Mammary epithelial cell (primary cell): ENCODE measurements around the gene INSM2.

Source experiments
- EZH2 ChIP-seq: IDR thresholded peaks from 2 replicates; pipeline ENCODE4 v1.6.1; 2012; ENCODE audit warnings: low read length, inconsistent platforms, borderline replicate concordance
- TF ChIP-seq, protein P1 (sequence below), 2 donors: IDR thresholded peaks in 1 of 2; conservative IDR thresholded peaks in 1 of 2; 2 replicates each; pipeline ENCODE4 v1.5.1; 2011 to 2012; ENCODE audit warnings: inconsistent platforms in 2 of 2, low read length in 2 of 2, mild to moderate bottlenecking in 2 of 2, control low read depth in 1 of 2, low read depth in 1 of 2; ENCODE audit not compliant: insufficient read depth in 1 of 2; ENCODE audit errors: extremely low read depth in 1 of 2

DNA sequence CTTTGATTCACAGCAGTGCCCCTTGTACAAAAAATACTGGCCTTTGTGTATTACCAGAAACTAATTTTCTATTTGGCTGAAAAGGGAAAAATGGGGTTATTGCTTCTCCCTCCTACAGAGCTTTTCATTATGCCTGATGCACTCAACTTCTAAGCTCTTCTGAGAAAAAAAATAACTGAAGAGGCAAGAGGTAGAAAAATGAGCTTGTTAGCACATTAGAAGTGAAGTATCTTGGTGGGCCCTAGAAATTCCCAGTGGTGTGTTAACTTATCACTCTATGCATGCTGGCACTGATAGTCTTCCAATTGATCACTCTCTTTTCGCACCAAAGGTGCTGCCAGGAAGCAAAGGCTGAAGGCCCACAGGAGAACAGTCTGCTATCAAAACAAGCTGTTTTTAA, 17.1 kb downstream of the INSM2 start:
- TF ChIP-seq, protein P1, sequence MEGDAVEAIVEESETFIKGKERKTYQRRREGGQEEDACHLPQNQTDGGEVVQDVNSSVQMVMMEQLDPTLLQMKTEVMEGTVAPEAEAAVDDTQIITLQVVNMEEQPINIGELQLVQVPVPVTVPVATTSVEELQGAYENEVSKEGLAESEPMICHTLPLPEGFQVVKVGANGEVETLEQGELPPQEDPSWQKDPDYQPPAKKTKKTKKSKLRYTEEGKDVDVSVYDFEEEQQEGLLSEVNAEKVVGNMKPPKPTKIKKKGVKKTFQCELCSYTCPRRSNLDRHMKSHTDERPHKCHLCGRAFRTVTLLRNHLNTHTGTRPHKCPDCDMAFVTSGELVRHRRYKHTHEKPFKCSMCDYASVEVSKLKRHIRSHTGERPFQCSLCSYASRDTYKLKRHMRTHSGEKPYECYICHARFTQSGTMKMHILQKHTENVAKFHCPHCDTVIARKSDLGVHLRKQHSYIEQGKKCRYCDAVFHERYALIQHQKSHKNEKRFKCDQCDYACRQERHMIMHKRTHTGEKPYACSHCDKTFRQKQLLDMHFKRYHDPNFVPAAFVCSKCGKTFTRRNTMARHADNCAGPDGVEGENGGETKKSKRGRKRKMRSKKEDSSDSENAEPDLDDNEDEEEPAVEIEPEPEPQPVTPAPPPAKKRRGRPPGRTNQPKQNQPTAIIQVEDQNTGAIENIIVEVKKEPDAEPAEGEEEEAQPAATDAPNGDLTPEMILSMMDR (conservative IDR thresholded peaks at IDR 0.05 in 1 of 2, IDR thresholded peaks at IDR 0.05 in 1 of 2; ENCODE audit: extremely low read depth in 1 of 2, insufficient read depth in 1 of 2, low read depth in 1 of 2, low read length in 2 of 2): no peak
- TF ChIP-seq EZH2: no peak
